ENCODE data around the gene PPP1R1C.
A peak's percentile ranks its signal among the peaks of the same experiment; 100 is the strongest.

Gene PPP1R1C

DNA sequence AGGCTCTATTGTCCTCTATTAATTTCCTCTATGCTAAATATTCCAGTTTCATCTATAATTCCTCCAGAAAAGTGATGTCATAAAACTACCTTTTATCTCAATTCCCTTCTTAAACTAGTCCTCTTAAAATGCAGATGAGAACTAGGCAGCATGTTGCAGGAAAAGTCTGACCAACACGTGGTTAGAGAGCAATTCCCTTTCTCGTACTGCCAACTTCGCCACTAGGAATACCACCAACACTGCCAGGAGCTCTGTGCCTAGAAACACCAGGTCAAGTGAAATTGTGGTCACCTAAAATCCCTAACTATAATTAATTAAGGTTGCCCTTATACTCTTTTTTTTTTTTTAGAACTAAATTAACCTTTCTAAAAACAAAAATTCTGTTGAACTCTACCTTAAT, 127.7 kb downstream of the PPP1R1C start:
- no peak for DNase-seq (ENCODE audit: low spot score)

DNA sequence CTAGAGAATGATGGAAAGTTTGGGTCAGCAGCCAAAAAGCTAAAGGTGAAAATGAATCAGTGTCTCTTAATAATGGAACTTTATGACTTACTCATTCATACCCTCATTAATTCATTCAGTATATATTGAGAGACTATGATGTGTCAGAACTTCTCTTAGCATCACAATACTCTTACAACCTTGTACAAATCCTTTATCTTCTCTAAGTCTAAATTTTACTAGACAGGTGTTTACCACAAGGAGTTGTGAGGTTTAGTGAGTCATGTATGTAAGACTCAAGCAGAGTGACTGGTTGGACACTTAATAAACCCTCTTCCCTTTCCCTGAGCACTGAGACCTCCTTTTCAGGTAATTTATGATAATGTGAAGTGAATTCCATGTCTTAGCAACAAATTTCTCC, 129.6 kb downstream of the PPP1R1C start:
- DNase-seq (ENCODE audit: low spot score), result no peak

DNA sequence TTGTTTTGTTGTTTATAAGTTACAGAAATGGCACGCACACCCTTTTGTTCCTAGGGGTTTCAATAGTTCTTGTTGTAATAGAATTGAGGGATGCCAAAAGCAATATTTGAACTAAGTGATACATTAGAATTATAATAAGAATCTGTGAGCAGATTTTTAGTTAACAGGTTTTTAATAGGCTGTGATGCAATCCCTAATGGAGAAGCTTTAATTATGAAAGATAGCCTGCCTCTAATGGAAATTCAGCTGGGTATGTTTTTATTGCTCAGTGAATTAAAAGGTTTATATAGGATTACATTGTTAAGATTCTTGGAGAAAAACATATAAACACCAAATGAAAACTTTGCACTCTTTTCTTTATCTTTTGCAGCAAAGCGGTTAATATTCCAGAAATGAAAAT, 131.1 kb downstream of the PPP1R1C start:
- DNase-seq (ENCODE audit: low spot score), result no peak

DNA sequence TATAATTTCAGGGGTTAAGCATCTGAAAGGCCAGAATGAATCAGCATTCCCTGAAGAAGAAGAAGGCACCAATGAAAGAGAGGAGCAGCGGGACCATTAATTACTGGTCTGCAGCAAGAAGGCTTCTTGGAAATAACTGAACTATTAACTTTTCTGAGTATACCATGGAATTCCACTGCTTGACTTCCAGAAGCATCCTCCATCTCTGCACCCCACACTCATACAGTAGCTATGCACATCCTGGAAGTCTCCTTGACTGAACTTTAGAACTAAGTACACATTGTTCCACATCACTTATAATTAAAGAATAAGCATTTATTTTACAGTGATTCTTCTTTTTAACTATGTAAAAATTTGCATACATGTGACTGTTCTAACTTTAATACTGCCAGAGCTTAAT, 131.5 kb downstream of the PPP1R1C start:
- DNase-seq (ENCODE audit: low spot score), result no peak

DNA sequence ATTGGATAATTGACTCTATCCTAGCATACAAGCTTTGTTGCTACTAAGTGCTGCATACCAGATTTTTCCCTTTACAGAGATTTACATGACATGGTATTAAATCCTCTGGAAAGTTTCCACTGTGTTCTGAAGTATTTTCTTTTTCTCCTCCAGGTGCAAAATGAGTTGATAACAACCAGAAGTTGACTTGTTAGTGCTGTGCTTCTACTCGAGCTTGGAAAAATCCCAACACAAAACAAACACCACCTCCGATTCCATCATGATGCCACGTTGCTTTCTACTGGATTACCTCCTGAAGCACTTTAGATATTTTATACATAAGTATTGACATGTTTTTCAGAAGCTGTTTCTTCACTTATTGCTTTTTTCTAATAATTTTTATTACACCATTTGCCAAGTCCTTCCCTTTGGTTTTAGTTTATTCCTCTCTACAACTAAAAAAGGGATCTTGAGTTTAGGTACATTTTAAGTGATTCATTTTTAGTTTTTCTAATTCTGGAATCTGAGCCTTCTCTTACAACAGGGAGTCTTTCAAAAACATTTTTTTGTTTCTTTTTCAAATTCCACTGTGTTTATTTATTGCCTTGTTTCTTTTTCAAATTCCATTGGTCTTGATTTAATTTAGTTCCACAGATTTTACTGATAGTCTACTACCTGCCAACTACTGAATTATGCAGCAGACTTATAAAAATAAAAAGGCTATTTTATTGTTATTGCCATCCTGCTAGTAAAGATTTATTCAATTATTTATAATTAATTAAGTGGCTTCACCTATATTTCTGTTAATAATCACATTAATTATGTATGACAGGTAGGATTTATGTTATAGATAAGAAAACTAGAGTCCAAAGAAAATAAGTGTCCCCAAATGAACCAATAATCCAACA, 143.4 kb downstream of the PPP1R1C start:
- no peak for DNase-seq (ENCODE audit: low spot score)

DNA sequence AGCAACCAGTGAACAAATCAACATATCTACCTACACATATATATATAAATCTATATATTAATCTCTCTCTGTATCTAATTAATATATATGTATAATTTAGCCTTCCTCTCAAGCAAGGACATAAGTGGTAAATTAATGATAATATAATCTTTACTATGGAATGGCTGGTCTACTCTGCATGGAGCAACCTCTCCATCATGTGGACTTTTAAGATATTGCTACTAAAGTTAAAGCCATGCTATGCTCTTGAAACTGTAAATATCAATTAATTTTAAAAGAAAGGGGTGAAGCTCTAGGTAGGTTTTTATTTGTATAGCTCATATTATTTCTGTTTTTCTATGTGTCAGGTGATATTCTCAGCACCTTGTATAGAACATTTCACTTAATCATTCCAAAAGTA, 147.0 kb downstream of the PPP1R1C start:
- DNase-seq (ENCODE audit: low spot score), result no peak

DNA sequence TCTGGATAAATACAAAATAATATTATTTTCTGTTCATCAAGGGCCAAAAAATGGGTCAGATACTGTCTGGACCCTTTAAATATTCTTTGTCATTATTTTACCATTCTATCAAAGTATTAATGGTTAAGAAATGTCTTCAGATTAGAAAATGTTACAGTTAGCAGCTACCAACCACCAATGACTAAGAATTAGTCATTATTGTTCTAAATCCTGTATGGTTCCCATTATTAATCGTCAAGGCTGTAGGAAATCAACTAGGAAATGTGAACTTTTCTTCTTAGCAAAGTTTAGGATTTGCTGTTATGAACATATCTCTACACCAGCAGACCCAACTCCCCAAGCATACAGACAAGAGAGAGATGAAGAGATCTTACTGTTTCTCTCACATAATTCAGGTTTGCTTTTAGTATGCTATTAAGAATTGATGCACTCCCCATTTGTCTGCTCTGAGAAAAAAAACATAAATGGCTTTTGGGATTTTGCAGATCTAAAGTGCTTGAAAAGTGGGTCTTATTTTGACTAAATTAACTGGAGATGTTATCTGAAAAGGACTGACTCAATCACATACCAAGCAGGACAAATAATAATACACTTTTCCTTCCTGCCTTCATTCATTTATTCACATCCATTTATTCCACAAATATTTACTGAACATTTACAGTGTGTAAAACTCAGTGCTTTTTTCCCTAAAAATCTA, 147.7 kb downstream of the PPP1R1C start:
- no peak for DNase-seq (ENCODE audit: low spot score)

DNA sequence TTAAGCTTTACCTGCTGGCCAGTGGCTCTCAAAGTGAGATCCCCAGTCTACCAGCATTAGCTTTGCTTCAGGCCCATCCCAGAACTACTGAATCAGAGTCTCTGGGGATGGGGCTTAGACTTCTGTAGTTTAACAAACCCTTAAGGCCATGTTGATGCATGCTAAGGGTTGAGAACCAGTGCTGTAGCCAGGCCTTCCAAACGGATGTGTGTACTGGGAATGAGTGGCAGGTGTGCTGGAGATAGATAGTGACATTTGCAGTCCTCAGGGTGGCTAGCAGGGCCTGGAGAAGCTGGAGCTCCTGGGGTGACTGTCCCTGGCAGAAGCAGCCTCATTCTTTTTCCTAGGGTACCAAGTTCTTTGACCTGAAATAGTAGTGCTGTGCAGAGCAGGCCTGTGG, 148.5 kb downstream of the PPP1R1C start:
- peak; percentile 9 for DNase-seq (ENCODE audit: low spot score)

DNA sequence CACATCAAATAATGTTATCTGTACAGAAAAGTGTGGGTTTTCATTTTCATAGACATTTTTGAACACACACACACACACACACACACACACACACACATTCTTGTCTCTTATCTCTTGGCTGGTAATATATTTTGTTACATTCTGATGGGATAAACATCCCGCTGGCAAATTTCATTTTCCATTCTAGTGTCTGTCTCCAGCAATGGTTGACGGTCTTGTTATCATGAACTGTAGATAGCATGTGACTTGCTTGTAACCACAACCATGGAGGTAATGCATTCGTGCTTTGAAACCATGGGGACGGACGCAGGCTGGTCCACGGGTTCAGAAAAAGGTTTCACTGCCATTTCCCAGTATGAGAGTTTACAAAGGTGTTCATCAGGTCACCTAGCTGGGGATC, 156.4 kb downstream of the PPP1R1C start:
- DNase-seq (ENCODE audit: low spot score), result no peak

DNA sequence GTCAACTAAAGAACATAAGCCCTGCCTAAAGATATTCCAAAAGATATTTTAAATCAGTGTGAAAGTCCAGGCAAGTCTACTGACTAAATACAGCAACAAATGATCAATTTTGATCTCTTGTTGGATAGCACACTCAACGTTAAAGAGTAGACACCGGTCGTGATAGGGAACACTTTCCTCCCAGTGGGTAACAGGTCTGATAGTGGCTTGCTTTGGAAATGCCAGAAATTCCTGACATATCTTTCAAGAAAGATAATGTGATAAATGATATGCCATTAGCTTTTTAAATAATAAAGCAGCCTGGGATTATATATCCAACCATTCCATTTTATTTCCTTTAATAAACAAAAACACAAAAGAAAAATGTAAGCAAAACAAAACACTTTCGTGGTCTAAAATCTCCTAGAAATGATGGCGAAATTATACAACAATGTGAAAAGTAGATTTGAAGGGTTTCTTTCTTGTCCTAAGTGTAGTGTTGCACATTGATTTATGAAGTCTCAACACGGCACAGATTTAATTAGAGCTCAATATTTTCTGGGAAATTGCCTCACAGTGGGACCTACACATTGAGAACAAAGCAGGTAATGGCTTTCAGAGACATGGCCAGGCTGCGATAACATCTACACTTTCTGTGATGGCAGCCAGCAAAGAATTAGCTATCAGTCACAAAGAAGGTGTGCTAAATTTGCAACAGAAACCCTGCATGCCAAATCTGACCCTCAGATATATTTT, 158.6 kb downstream of the PPP1R1C start:
- no peak for DNase-seq (ENCODE audit: low spot score)

DNA sequence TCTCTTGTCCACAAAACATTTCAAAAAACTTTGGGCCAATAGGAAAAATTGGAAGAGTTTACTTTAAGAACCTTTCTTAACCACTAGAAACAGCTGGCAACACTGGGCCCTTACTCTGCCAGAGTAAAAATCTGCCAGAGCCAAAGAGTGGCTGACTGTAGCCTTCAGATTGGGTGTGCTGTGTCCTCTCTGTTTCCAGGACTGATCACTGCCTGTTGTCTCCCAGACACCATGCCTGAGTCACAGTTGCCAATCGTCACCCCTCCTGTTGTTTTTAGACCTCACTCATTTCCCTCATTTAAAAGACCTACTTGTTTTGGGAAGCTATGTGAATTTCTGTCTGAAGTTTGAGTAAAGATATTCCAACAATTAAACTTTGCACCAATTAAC, 159.1 kb downstream of the PPP1R1C start:
- DNase-seq (ENCODE audit: low spot score), result no peak

DNA sequence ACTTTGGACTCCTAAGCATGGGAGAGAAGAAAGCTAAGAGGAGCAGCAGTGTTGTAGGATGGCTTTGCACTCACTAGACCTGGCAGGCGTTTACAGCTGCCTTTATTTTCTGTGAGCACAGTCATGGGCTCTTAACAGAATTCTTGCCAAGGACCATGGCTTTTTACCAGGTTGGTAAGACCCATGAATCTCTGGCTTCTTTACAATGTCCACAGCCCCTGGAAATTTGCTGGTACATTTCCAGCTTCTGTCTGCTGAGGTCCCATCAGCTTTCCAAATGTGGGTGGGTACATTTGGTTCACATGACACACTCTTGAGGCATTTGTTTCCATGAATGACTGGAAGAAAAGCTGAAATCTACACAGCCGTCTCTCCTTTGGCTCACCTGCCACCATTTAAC, 162.7 kb downstream of the PPP1R1C start:
- DNase-seq (ENCODE audit: low spot score), result peak; percentile 50

DNA sequence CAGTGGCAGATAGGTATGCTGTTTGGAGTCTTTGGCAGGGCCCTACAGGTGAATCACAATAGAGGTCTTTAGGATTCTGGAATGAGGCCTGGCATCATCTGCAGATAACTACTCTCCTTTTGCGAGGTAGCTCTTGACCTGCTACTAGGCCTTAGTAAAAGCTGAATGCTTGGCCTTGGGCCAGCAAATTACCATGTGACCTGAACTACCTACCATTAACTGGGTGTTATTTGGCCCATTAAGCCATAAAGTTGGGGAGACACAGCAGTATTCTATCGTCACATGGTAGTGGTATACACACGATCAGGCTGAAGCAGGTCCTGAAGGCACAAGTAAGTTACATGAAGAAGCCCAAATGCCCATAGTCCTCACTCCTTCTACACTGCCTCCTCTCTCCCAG, 178.2 kb downstream of the PPP1R1C start:
- DNase-seq (ENCODE audit: low spot score), result no peak

DNA sequence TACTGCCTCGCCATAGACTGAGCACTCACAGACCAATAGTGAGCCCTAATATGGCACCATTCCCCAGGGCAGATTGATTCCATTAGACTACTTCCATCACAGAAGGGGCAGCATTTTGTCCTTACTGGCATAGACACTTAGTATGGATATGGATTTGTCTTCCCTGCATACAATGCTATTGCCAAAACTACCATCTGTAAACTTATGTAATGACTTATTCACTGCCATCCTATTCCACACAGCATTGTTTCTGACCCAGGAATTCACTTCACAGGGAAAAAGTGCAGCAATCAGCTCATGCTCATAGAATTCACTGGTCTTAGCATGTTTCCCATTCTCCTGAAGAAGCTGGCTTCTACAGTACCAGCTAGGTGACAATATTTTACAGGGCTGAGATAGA, 179.0 kb downstream of the PPP1R1C start:
- DNase-seq (ENCODE audit: low spot score), result peak; percentile 76

DNA sequence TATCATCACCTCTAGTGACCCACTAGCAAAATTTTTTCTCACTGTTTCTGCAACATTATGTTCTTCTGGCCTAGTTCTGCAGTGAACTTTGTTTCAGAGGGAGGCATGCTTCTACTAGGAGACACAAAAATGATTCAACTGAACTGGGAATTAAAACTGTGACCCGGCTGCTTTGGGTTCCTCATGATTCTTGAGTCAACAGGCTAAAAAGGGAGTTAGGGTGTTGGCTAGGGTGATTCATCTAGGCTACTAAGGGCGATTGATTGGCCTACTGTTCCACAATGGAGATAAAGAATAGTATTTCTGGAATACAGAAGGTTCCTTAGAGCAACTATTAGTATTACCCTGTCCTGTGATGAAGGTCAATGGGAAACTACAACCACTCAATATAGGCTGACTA, 179.5 kb downstream of the PPP1R1C start:
- DNase-seq (ENCODE audit: low spot score), result no peak

DNA sequence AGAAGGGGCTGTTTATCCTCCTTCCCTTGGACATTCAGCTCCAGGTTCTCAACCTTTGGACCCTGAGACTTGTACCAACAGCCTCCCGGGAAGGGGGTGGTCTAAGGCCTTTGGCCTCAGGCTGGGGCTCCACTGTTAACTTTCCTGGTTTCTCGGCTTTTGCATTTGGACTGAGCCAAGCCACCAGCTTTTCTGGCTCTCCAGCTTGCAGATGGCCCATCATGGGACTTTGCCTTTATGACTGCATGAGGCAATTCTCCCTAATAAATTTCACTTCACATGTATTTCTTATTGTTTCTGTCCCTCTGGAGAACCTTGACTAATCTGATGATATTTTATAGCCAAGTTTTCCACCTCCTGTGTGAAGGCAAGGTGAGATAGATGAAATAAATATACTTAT, 180.8 kb downstream of the PPP1R1C start:
- no peak for DNase-seq (ENCODE audit: low spot score)

DNA sequence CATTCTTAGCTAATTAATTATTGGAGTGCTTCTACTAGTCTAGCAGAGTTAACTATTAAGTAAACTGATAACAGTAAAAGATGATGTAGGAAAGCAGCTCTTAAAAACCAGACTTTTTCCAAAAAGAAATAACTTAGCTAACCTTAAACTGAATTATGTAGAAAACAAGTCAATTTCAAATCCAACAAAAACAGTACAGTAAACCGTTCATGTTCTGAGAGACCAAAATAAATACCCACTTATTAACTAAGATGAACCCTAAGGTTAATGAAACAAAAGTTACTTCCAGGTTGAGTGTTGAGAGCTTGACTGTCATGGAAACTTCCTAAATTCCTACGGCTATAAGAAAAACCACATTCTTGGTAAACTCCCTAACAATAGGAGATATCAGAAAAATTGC, 181.2 kb downstream of the PPP1R1C start:
- DNase-seq (ENCODE audit: low spot score), result no peak
